DND-41 (cell line): ENCODE results near the gene DHX34.

Experiments used
- CTCF ChIP-seq: IDR thresholded peaks from 2 replicates; pipeline ENCODE4 v1.5.1; 2012; ENCODE audit warnings: borderline replicate concordance, low read length, moderate library complexity, mild to moderate bottlenecking; ENCODE audit not compliant: poor library complexity, severe bottlenecking; ENCODE audit errors: extremely low read depth
- EZH2 ChIP-seq: IDR thresholded peaks from 3 replicates; pipeline ENCODE4 v1.6.1; 2012; ENCODE audit warnings: borderline replicate concordance, low read depth, mild to moderate bottlenecking, moderate library complexity, low read length, inconsistent platforms; ENCODE audit not compliant: severe bottlenecking

GRCh38 chr19:47351548-47351947 is 2.4 kb downstream of the DHX34 start:
- TF ChIP-seq CTCF: no peak
- no peak for TF ChIP-seq EZH2
